Measurements from ENCODE around the gene ACP7. TPM values are rescaled to one million over a fixed set of nuclear protein-coding genes. Genes with fewer than 3 reads are reported as not detected.
"Not testable (repeated sequence)": the region's sequence is repeated elsewhere in the genome, so short reads cannot be mapped to it uniquely, and the experiment has no call there.

Gene ACP7
- total RNA-seq, 1 donor from 2014 or later = not detected

DNA sequence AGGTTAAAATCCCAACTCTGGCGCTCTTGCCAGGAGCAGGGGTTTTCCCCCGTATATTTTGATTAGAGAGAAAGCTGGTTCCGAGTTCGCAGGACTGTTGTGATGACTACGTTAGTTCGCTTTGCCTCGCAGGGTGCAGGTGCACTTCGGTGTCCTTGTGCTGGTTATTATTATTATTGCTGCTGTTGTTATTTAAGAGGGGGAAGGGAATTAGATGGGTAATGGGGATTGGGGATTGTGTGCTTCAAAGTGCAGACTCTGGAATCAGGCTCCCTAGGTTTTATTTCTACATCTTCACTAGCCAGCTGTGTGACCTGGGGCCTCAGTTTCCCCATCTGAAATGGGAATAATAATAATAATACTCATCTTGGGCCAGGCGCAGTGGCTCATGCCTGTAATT, 15.2 kb downstream of the ACP7 start:
- no peak for DNase-seq (ENCODE audit: low spot score)
- intact Hi-C loops (cut with micrococcal nuclease) = no loop called here

DNA sequence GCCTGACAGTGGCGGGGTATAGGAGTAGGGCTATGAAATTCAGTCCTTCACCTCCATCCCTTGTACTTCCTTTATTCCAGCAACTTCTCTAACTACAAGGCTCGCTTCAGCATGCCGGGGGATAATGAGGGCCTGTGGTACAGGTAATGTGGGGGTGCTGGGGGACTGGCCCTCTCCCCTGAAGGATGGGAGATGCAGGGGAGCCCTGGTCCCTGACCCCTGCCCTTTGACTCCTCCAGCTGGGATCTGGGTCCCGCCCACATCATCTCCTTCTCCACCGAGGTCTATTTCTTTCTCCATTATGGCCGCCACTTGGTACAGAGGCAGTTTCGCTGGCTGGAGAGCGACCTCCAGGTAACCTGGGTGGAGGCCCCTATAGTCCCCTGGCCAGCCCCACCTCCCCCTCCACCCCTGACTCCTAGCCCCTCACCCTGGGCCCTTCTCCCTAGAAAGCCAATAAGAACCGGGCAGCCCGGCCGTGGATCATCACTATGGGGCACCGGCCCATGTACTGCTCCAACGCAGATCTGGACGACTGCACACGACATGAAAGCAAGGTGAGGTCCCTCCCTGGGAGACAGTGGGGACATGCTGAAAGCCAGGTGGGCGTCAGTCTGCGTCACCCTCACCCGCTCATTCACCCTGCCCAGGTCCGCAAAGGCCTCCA, 16.5 kb downstream of the ACP7 start:
- no peaks in the 10 kb centered on the region for H3K36me3 Mint-ChIP-seq (ENCODE audit: low read depth)
- no peaks in the 10 kb centered on the region for H3K4me1 Mint-ChIP-seq (ENCODE audit: low read depth)
- H3K9me3 Mint-ChIP-seq = no peaks in the 10 kb centered on the region
- intact Hi-C loops (cut with micrococcal nuclease) = no loop called here
- peaks cover 23% of the 10 kb centered on the region for H3K27me3 Mint-ChIP-seq (ENCODE audit: low read depth)
- H3K27ac Mint-ChIP-seq = no peak overlapping the region
- DNase-seq (ENCODE audit: low spot score) = no peak
- H3K4me3 Mint-ChIP-seq (ENCODE audit: low read depth) = no peak overlapping the region

More for the DNA sequence above, 15.2 kb downstream of the ACP7 start:
- no peaks in the 10 kb centered on the region for H3K36me3 Mint-ChIP-seq (ENCODE audit: low read depth)
- no peaks in the 10 kb centered on the region for H3K9me3 Mint-ChIP-seq
- H3K27me3 Mint-ChIP-seq (ENCODE audit: low read depth) = peaks cover 25% of the 10 kb centered on the region
- H3K4me1 Mint-ChIP-seq (ENCODE audit: low read depth) = no peaks in the 10 kb centered on the region
- H3K27ac Mint-ChIP-seq = no peak overlapping the region
- no peak overlapping the region for H3K4me3 Mint-ChIP-seq (ENCODE audit: low read depth)

GRCh38 chr19:39103151-39103550, 19.0 kb downstream of the ACP7 start:
- no peaks in the 10 kb centered on the region for H3K4me1 Mint-ChIP-seq (ENCODE audit: low read depth)
- H3K4me3 Mint-ChIP-seq (ENCODE audit: low read depth) = no peak overlapping the region
- H3K27ac Mint-ChIP-seq = no peak overlapping the region
- no peaks in the 10 kb centered on the region for H3K9me3 Mint-ChIP-seq
- intact Hi-C loops (cut with micrococcal nuclease) = no loop called here
- no peaks in the 10 kb centered on the region for H3K36me3 Mint-ChIP-seq (ENCODE audit: low read depth)
- DNase-seq (ENCODE audit: low spot score) = no peak
- H3K27me3 Mint-ChIP-seq (ENCODE audit: low read depth) = peaks cover 9% of the 10 kb centered on the region

DNA sequence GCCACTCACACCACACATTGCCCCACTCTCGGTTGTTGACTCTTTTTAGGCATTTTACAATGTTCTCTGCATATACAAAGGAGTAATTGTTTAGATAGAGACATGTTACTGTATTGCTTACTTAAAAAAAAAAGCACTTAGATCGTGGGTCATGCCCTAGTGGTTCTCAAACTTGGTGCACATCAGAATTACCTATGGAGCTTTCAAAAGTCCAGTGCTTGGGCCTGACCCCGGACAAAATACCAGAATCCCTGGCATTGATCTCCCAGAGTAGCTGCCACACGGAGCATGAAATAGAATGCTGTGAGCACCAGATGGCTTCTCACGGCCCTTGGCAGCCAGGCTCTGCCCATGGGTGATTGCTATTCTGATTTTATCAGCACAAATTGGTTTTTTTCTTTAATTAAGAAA, 20.0 kb downstream of the ACP7 start:
- Mint-ChIP-seq H3K36me3 (ENCODE audit: low read depth) (no peaks in the 10 kb centered on the region), H3K4me1 (ENCODE audit: low read depth) (no peaks in the 10 kb centered on the region), H3K27ac (no peak overlapping the region), H3K9me3 (no peaks in the 10 kb centered on the region), H3K27me3 (ENCODE audit: low read depth) (peaks cover 5% of the 10 kb centered on the region), H3K4me3 (ENCODE audit: low read depth) (no peak overlapping the region)
- intact Hi-C loops (cut with micrococcal nuclease) = no loop called here
- DNase-seq (ENCODE audit: low spot score) = no peak

DNA sequence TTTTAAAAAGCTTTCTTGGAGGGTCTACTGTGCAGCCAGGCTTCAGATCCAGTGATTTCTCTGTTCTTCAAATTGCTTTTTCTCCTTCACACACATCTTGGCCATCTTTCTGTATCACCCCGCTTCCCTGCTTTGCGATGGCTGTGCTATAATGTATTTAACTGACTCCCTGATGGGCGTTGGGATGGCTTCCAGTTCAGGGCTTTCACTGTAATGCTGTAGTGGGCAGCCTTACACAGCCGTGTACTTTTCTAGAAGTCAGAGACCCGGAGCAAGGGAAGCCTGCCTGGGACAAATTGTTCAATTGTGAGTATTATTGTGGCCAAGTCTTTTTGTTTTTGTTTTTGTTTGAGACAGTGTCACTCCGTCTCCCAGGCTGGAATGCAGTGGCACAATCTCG, 22.0 kb downstream of the ACP7 start:
- no peak overlapping the region for H3K4me3 Mint-ChIP-seq (ENCODE audit: low read depth)
- H3K27ac Mint-ChIP-seq = no peak overlapping the region
- no peaks in the 10 kb centered on the region for H3K9me3 Mint-ChIP-seq
- intact Hi-C loops (cut with micrococcal nuclease) = no loop called here
- peaks cover 4% of the 10 kb centered on the region for H3K27me3 Mint-ChIP-seq (ENCODE audit: low read depth)
- H3K4me1 Mint-ChIP-seq (ENCODE audit: low read depth) = peaks cover 2% of the 10 kb centered on the region
- H3K36me3 Mint-ChIP-seq (ENCODE audit: low read depth) = no peaks in the 10 kb centered on the region
- DNase-seq (ENCODE audit: low spot score) = no peak

DNA sequence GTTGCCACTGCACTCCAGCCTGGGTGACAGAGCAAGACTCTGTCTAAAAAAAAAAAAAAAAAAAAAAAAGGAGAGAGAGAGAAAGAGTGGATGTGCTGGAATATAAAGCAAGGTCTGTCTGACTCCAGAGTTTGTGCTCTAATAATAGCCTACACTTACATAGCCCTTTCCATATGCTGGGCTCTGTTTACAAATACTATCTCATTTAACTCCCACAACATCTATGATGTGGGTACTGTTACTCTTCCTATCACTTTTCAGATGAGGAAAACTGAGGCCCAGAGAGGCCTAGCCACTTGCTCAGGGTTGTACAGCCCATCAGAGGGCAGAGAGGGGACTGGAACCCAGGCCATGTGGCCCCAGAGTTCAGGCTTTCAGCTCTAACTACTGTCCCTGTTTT, 25.5 kb downstream of the ACP7 start:
- Mint-ChIP-seq H3K36me3 (ENCODE audit: low read depth) (no peaks in the 10 kb centered on the region), H3K4me3 (ENCODE audit: low read depth) (no peak overlapping the region), H3K4me1 (ENCODE audit: low read depth) (peaks cover 2% of the 10 kb centered on the region), H3K27ac (no peak overlapping the region), H3K27me3 (ENCODE audit: low read depth) (peaks cover 8% of the 10 kb centered on the region), H3K9me3 (no peaks in the 10 kb centered on the region)
- no peak for DNase-seq (ENCODE audit: low spot score)
- intact Hi-C loops (cut with micrococcal nuclease) = no loop called here

DNA sequence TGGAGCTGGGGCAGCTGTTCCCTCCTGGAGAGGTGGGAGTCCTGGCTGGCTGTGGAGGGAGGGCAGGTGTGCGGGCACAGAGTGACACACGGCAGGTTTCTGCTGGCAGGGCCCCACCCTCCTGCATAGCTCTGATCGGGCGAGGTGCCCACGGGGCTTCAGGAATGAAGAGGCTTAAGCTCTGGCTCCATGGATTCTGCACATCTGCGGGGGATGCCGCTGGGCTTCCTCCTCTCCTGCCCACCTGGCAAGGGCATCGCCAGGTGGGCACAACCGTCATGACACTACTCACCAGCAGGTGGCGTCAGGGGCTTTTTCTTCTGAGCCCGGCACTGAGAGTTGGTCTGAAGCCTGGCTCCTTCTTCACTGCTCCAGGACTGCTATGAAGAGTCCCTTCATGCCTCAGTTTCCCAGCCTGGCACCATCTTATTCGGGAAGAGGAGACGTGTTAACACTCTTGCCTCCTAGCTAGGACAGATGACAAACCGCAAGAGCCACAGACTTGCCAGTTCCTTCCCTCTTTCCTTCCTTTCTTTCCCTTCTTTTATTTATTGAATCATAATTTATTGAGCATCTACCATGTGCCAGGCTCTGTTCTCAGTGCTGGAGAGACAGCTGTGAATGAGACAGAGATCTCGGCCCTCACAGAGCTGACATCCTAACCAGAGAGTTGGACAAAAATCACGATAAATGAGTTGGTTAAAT, 26.2 kb downstream of the ACP7 start:
- Mint-ChIP-seq H3K4me1 (ENCODE audit: low read depth) (peaks cover 2% of the 10 kb centered on the region), H3K4me3 (ENCODE audit: low read depth) (no peak overlapping the region), H3K27ac (no peak overlapping the region), H3K27me3 (ENCODE audit: low read depth) (peaks cover 8% of the 10 kb centered on the region), H3K36me3 (ENCODE audit: low read depth) (no peaks in the 10 kb centered on the region), H3K9me3 (no peaks in the 10 kb centered on the region)
- intact Hi-C loops (cut with micrococcal nuclease) = no loop called here
- DNase-seq (ENCODE audit: low spot score) = peak; percentile 51

DNA sequence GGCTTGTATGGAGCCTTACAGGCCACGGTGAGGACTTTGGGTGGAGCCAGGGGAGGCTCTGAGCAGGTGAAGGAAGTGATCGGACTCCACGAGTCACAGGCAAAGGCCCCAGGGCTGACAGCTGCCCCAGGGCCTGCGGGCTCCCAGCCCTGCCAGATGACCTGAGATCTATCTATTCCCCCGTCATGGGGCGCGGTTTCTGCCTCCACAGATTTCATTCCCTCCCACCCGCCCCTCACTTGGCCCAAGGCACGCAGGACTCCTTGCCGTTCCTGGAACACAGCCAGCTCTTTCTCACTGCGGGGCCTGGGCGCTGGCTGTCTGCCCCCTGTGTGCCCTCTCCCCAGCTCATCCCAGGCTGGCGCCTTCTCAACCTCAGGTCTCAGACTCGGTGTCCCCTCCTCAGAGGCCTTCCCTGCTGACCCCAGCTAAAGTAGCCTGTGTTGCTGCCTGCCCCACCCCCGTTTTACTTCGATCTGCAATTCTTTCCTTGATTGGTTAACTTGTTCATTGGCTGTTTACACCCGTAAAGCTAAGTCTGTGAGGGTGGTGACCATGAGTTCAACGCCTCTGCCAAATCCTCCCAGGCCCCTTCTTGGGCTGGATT, 27.5 kb downstream of the ACP7 start:
- H3K27me3 Mint-ChIP-seq (ENCODE audit: low read depth) = peaks cover 8% of the 10 kb centered on the region
- no peak overlapping the region for H3K27ac Mint-ChIP-seq
- no peak overlapping the region for H3K4me3 Mint-ChIP-seq (ENCODE audit: low read depth)
- H3K36me3 Mint-ChIP-seq (ENCODE audit: low read depth) = no peaks in the 10 kb centered on the region
- intact Hi-C loops (cut with micrococcal nuclease) = no loop called here
- DNase-seq (ENCODE audit: low spot score) = no peak
- H3K4me1 Mint-ChIP-seq (ENCODE audit: low read depth) = peaks cover 2% of the 10 kb centered on the region
- no peaks in the 10 kb centered on the region for H3K9me3 Mint-ChIP-seq

DNA sequence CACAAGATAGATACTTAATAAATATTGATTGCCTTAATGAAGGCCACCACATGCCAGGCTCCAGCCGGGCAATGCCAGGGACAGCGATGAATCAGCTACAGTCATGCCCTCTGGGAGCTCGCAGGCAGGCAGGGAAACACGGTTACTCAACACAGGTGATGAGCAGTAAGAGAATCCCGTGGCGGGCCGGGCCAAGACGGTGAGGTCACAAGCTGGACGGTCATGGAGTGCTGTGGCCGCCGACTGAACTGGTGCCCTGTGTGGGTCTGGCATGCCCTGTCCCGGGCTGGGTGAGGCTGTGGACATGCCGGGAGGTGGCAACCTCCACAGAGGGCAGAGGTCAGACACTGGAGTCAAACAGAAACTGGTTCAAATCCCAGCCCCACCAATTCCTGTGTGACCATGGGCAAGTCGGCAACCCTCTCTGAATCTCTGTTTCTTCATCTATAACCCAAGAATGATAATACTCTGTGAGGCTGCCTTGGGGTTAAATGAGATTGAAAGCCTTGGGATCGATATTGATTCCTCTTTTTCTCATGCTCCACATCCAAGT, 28.2 kb downstream of the ACP7 start:
- Mint-ChIP-seq H3K9me3 (no peaks in the 10 kb centered on the region), H3K4me1 (ENCODE audit: low read depth) (peaks cover 2% of the 10 kb centered on the region), H3K27me3 (ENCODE audit: low read depth) (peaks cover 8% of the 10 kb centered on the region), H3K4me3 (ENCODE audit: low read depth) (no peak overlapping the region), H3K27ac (no peak overlapping the region), H3K36me3 (ENCODE audit: low read depth) (no peaks in the 10 kb centered on the region)
- DNase-seq (ENCODE audit: low spot score) = no peak
- intact Hi-C loops (cut with micrococcal nuclease) = no loop called here

DNA sequence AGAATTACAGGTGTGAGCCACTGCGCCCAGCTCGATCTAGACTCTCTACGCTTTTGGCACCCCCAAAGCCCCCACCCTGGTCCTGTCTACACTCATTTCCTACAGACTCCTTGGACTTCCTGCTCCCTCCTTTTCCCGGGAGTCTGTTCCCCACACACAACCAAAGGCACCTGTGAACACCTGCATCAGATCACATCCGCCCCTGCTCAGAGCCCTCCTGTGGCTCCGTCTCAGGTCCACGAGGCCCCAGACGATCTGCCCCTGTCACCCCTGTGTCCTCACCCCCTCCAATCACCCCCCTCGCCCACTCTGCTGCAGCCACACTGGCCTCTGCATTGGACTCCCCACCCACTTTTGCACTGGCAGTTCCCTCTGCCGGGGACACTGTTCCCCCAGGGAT, 29.0 kb downstream of the ACP7 start:
- Mint-ChIP-seq H3K27ac (no peak overlapping the region), H3K9me3 (no peaks in the 10 kb centered on the region), H3K27me3 (ENCODE audit: low read depth) (peaks cover 8% of the 10 kb centered on the region), H3K36me3 (ENCODE audit: low read depth) (no peaks in the 10 kb centered on the region), H3K4me1 (ENCODE audit: low read depth) (peaks cover 2% of the 10 kb centered on the region), H3K4me3 (ENCODE audit: low read depth) (no peak overlapping the region)
- intact Hi-C loops (cut with micrococcal nuclease) = no loop called here
- no peak for DNase-seq (ENCODE audit: low spot score)

- no peak for DNase-seq (ENCODE audit: low spot score)
- H3K27ac Mint-ChIP-seq = no peak overlapping the region
- no peaks in the 10 kb centered on the region for H3K9me3 Mint-ChIP-seq
- no peaks in the 10 kb centered on the region for H3K36me3 Mint-ChIP-seq (ENCODE audit: low read depth)
- intact Hi-C loops (cut with micrococcal nuclease) = no loop called here
- peaks cover 2% of the 10 kb centered on the region for H3K4me1 Mint-ChIP-seq (ENCODE audit: low read depth)
- H3K4me3 Mint-ChIP-seq (ENCODE audit: low read depth) = no peak overlapping the region
- peaks cover 8% of the 10 kb centered on the region for H3K27me3 Mint-ChIP-seq (ENCODE audit: low read depth)
These were observed 31.1 kb downstream of the ACP7 start for GRCh38 chr19:39115105-39115847.

GRCh38 chr19:39117023-39117422, 32.9 kb downstream of the ACP7 start:
- H3K27ac Mint-ChIP-seq; intact Hi-C loops (cut with micrococcal nuclease); H3K9me3 Mint-ChIP-seq; H3K36me3 Mint-ChIP-seq (ENCODE audit: low read depth); H3K4me3 Mint-ChIP-seq (ENCODE audit: low read depth); H3K4me1 Mint-ChIP-seq (ENCODE audit: low read depth); H3K27me3 Mint-ChIP-seq (ENCODE audit: low read depth); DNase-seq (ENCODE audit: low spot score): not testable (repeated sequence)

Data from activated T-helper 2 cell treated with anti-CD3 and anti-CD28 coated beads, Interferon-gamma antibody, Interleukin-2, Interleukin-4, amounts not matched to agents 10 μg/mL and 5 μg/mL and 100 μg/mL, durations not matched to agents 14 hours and 24 hours and 36 hours (primary cell).